ENCODE measurements around the gene DNAJB4. TPM values are rescaled to one million over a fixed set of nuclear protein-coding genes. Genes with fewer than 3 reads are reported as not detected.
"Not testable (repeated sequence)": the region's sequence is repeated elsewhere in the genome, so short reads cannot be mapped to it uniquely, and the experiment has no call there.

The DNAJB4 gene
- total RNA-seq, 1 donor from 2014 or later, result 12.0 TPM

GRCh38 chr1:78060857-78061563 is 56.3 kb downstream of the DNAJB4 start:
- intact Hi-C loops (cut with micrococcal nuclease), result no loop called here

- intact Hi-C loops (cut with micrococcal nuclease), result no loop called here
Measured at GRCh38 chr1:78061825-78062523, 57.2 kb downstream of the DNAJB4 start.

GRCh38 chr1:78064886-78065285 is 60.1 kb downstream of the DNAJB4 start:
- intact Hi-C loops (cut with micrococcal nuclease), result not testable (repeated sequence)

Other genes with a start within 250 kb of the DNAJB4 start
- gene USP33, start 245.1 kb upstream of the DNAJB4 start, total RNA-seq, result 47.6 and 52.3 TPM in 2 replicates
- 8.6 and 9.2 TPM in 2 replicates for gene MIGA1, start 225.3 kb upstream of the DNAJB4 start, total RNA-seq
- gene NEXN, start 116.3 kb upstream of the DNAJB4 start, total RNA-seq, result 1.7 and 1.9 TPM in 2 replicates
- gene FUBP1, start 25.9 kb upstream of the DNAJB4 start, total RNA-seq, result 221 and 226 TPM in 2 replicates
- gene GIPC2, start 41.0 kb downstream of the DNAJB4 start, total RNA-seq, result 0.05 and 0.07 TPM in 2 replicates

Measured in T-helper 2 cell treated with Interferon-gamma antibody and Interleukin-4, amounts not matched to agents 100 ng/mL and 5 ng/mL, for 36 hours (primary cell).